Measurements from ENCODE around the gene COL19A1.

The COL19A1 gene

DNA sequence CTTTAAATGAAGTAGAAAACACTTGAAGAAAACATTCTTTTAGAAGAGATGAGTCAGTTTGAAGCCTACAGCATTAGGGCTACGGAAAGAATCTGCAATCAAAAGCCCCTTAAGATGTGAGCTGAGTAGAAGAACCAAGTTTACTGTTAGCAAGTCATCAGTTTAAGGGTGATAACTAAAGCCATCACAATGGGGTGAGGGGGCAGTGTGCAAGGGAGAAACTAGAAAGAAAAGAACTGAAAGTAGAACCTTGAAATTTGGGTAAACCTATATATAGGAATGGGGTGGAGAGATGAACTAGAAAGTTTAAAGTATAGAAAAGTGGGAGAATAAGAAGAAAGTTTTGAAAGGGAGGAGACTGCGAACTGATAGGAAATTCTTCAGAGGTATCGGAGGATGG lies 212.9 kb downstream of the COL19A1 start:
- TF ChIP-seq, protein P1, sequence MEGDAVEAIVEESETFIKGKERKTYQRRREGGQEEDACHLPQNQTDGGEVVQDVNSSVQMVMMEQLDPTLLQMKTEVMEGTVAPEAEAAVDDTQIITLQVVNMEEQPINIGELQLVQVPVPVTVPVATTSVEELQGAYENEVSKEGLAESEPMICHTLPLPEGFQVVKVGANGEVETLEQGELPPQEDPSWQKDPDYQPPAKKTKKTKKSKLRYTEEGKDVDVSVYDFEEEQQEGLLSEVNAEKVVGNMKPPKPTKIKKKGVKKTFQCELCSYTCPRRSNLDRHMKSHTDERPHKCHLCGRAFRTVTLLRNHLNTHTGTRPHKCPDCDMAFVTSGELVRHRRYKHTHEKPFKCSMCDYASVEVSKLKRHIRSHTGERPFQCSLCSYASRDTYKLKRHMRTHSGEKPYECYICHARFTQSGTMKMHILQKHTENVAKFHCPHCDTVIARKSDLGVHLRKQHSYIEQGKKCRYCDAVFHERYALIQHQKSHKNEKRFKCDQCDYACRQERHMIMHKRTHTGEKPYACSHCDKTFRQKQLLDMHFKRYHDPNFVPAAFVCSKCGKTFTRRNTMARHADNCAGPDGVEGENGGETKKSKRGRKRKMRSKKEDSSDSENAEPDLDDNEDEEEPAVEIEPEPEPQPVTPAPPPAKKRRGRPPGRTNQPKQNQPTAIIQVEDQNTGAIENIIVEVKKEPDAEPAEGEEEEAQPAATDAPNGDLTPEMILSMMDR (IDR thresholded peaks at IDR 0.05; ENCODE audit: borderline replicate concordance, control extremely low read depth, extremely low read depth, insufficient read depth, missing control alignments) = no peak
- in situ Hi-C loops (cut with MboI; ENCODE audit: low sequenced_read_pairs, unreplicated experiment) = no loop called here
- no peak for DNase-seq (ENCODE audit: low spot score)

DNA sequence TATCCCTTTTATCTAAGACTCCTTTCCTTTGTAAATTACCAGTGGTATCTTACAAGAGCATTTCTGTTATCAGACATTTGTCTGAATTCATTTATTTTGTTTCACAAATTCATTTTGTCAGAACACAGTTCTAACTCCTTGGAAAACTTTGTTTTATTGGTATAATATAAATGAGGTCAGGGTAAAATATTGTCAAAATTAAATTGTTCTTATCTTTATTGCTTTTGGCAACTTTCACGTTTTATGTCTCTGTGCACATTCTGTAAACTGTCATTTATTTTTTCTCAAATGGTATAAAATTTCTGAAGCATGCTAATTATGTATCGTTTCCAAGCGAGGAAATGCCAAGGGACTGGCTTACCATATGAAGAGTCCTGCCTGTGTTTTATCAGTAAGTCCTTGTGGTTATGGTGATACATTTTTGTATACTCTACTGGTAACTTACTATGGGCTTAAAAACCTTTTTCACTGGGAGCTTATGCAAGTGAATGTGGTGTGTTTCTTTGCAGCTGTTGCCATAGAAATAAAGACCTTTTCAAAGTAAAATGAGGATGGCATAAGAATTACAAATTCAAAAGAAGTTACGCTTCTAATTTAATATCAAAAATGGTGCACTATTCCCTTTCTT lies 214.2 kb downstream of the COL19A1 start:
- no peak for DNase-seq (ENCODE audit: low spot score)
- TF ChIP-seq, protein P1 (IDR thresholded peaks at IDR 0.05; ENCODE audit: borderline replicate concordance, control extremely low read depth, extremely low read depth, insufficient read depth, missing control alignments) = no peak
- in situ Hi-C loops (cut with MboI; ENCODE audit: low sequenced_read_pairs, unreplicated experiment) = no loop called here

DNA sequence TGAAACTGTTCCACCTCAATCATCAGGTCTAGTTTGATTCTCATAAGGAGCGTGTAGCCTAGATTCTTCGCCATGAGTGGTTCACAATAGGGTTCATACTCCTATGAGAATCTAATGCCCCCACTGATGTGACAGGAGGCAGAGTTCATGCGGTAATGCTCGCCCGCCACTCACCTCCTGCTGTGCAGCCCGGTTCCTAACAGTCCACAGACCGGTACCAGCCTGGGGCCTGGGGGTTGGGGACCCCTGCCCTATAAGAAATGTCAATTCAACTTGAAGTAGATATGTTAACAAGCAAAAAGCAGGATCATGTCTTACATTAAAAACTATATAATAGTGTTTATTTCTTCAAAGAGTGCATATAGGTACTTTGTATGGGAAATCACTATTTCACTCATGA lies 216.5 kb downstream of the COL19A1 start:
- TF ChIP-seq, protein P1 (IDR thresholded peaks at IDR 0.05; ENCODE audit: borderline replicate concordance, control extremely low read depth, extremely low read depth, insufficient read depth, missing control alignments) = no peak
- in situ Hi-C loops (cut with MboI; ENCODE audit: low sequenced_read_pairs, unreplicated experiment) = no loop called here
- no peak for DNase-seq (ENCODE audit: low spot score)

DNA sequence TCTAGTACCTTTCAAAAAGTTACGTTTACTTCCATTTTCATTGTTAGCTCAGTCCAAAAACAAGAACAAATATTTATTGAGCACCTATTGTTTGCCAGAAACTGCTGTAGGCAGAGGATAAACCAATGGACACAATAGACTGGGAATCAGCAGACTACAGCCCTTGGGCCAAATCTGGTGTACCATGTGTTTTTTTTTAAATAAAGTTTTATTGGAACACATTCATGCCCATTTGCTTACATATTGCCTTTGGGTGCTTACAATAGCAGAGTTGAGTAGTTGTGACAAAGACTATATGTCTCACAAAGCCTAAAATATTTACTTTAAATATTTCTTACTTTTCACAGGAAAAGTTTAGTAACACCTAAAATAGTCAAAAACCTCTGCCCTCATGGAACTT lies 220.4 kb downstream of the COL19A1 start:
- TF ChIP-seq, protein P1 (IDR thresholded peaks at IDR 0.05; ENCODE audit: borderline replicate concordance, control extremely low read depth, extremely low read depth, insufficient read depth, missing control alignments) = no peak
- DNase-seq (ENCODE audit: low spot score) = no peak

DNA sequence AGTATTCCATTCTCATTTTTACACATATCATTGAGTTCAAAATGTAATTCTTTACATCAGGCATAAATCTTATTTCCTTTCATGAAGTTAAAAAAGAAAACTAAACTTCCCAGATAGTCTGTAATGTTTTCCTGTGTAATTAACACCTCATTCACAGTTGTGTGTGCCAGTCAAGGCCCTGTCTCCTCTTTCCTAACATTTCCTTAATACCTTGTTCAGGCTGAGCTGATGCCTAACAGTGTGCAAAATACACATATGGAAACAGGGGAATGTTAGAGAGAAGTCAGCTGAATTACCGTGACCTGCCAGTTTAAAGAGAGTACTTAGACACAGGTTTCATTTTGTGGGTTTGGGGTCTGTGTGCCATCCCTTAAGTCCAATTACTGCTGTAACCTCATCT lies 227.8 kb downstream of the COL19A1 start:
- no peak for DNase-seq (ENCODE audit: low spot score)
- in situ Hi-C loops (cut with MboI; ENCODE audit: low sequenced_read_pairs, unreplicated experiment) = no loop called here
- TF ChIP-seq, protein P1 (IDR thresholded peaks at IDR 0.05; ENCODE audit: borderline replicate concordance, control extremely low read depth, extremely low read depth, insufficient read depth, missing control alignments) = no peak

More for the DNA sequence above, 220.4 kb downstream of the COL19A1 start:
- in situ Hi-C loops (cut with MboI; ENCODE audit: low sequenced_read_pairs, unreplicated experiment) = no loop called here

DNA sequence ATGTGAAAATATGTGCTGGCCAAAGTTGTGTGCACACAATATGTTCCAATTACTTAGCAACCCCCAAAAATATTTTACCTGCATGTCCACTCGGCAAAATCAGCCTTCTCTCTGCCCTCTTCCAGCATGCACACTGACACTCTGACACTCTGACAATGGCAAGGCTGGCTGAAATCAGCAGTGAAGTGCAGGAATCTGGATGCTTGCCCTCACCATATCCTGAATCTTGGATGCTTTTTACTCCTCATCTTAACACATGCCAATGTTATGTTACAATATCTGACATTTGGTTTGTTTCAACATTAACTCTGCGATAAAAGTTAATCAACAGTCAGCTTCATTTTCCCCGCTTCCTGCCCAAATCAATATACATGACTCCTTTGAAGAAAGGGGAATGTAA lies 233.4 kb downstream of the COL19A1 start:
- no peak for DNase-seq (ENCODE audit: low spot score)
- in situ Hi-C loops (cut with MboI; ENCODE audit: low sequenced_read_pairs, unreplicated experiment) = loop anchor here (25.0 kb wide), 2 partner anchors 262 to 362 kb away; no protein-coding TSS in a partner anchor

More for the DNA sequence above, 233.4 kb downstream of the COL19A1 start:
- TF ChIP-seq, protein P1 (IDR thresholded peaks at IDR 0.05; ENCODE audit: borderline replicate concordance, control extremely low read depth, extremely low read depth, insufficient read depth, missing control alignments) = no peak
